Mucosa of stomach (tissue), 1 donor: Measurements from ENCODE around the gene EHMT1.
A peak's percentile ranks its signal among the peaks of the same experiment; 100 is the strongest.
"Not testable (repeated sequence)": the region's sequence is repeated elsewhere in the genome, so short reads cannot be mapped to it uniquely, and the experiment has no call there.

Experiments used
- H3K27me3 ChIP-seq: one replicate; pipeline ENCODE4 v1.7.0; 2013; ENCODE audit warnings: mild to moderate bottlenecking, low read length; ENCODE audit not compliant: control insufficient read depth, insufficient read depth
- H3K36me3 ChIP-seq: one replicate; pipeline ENCODE4 v1.7.0; 2013; ENCODE audit warnings: low read length; ENCODE audit not compliant: control insufficient read depth, insufficient read depth
- H3K4me1 ChIP-seq: one replicate; pipeline ENCODE4 v1.7.0; 2013; ENCODE audit warnings: mild to moderate bottlenecking, low read length; ENCODE audit not compliant: control insufficient read depth, insufficient read depth
- H3K4me3 ChIP-seq: one replicate; pipeline ENCODE4 v1.7.0; 2013; ENCODE audit warnings: low read length
- H3K9ac ChIP-seq: one replicate; pipeline ENCODE4 v1.7.0; 2013; ENCODE audit warnings: mild to moderate bottlenecking, low read length, moderate library complexity
- H3K9me3 ChIP-seq: one replicate; pipeline ENCODE4 v1.7.0; 2013; ENCODE audit warnings: mild to moderate bottlenecking, low read length, moderate library complexity; ENCODE audit not compliant: control insufficient read depth
- donor health status: Pancreatic carcinoma.

Gene EHMT1

DNA sequence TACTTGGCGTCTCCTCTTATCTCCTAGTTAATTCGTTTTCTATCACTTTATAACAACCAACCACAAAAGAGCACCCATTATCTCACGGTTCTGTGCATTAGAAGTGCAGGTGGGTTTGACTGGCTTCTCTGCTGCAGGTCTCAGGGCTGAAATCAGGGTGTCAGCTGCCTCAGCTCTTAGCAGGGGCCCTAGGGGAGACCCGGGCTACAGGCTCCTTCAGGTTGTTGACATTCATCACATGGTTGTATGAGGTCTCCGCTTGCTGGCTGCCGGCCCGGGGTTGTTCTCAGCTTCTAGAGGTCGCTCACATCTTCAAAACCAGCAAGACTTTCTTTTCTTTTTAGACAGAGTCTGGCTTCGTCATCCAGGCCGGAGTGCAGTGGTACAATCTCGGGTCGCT is 25.6 kb upstream of the EHMT1 start:
- no peaks in the 10 kb centered on the region for H3K36me3 ChIP-seq
- H3K9ac ChIP-seq: no peak overlapping the region
- H3K27me3 ChIP-seq: no peaks in the 10 kb centered on the region
- no peaks in the 10 kb centered on the region for H3K9me3 ChIP-seq
- no peak overlapping the region for H3K4me3 ChIP-seq
- peaks cover 31% of the 10 kb centered on the region for H3K4me1 ChIP-seq

GRCh38 chr9:137596577-137596976 is 22.2 kb upstream of the EHMT1 start:
- H3K9ac ChIP-seq, H3K4me3 ChIP-seq, H3K36me3 ChIP-seq, H3K27me3 ChIP-seq, H3K9me3 ChIP-seq: not testable (repeated sequence)
- H3K4me1 ChIP-seq: peaks cover 20% of the 10 kb centered on the region

DNA sequence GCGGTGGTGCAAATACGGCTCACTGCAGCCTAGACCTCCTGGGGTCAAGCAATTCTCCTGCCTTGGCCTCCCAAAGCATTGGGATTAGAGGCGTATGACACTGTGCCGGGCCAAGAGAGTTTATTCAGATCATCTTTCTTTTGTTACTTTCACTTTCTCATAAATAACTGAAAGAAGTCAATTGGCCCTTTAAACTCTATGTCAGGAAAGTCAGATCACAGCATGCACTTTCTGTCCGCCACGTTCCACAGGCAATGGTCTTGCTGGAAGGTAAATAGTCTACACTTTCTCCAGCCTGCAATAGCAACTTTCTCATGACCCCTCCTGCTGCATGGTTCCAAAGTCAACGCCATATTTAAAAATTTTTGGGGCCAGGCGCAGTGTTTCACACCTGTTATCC is 19.9 kb upstream of the EHMT1 start:
- Histone ChIP-seq H3K36me3 (no peaks in the 10 kb centered on the region), H3K4me1 (peaks cover 3% of the 10 kb centered on the region), H3K4me3 (no peak overlapping the region), H3K9me3 (no peaks in the 10 kb centered on the region), H3K27me3 (no peaks in the 10 kb centered on the region), H3K9ac (no peak overlapping the region)

- Histone ChIP-seq H3K27me3 (no peaks in the 10 kb centered on the region), H3K4me3 (no peak overlapping the region), H3K36me3 (no peaks in the 10 kb centered on the region), H3K9ac (no peak overlapping the region), H3K4me1 (peaks cover 16% of the 10 kb centered on the region), H3K9me3 (no peaks in the 10 kb centered on the region)
Measured at GRCh38 chr9:137602661-137603060, 16.1 kb upstream of the EHMT1 start.

GRCh38 chr9:137603879-137604278 is 14.9 kb upstream of the EHMT1 start:
- peaks cover 3% of the 10 kb centered on the region for H3K36me3 ChIP-seq
- no peaks in the 10 kb centered on the region for H3K9me3 ChIP-seq
- H3K27me3 ChIP-seq: no peaks in the 10 kb centered on the region
- H3K9ac ChIP-seq: no peak overlapping the region
- peaks cover 22% of the 10 kb centered on the region for H3K4me1 ChIP-seq
- H3K4me3 ChIP-seq: no peak overlapping the region

- H3K4me1 ChIP-seq: peaks cover 22% of the 10 kb centered on the region
- H3K4me3 ChIP-seq: no peak overlapping the region
- peaks cover 3% of the 10 kb centered on the region for H3K36me3 ChIP-seq
- H3K27me3 ChIP-seq: no peaks in the 10 kb centered on the region
- no peak overlapping the region for H3K9ac ChIP-seq
- no peaks in the 10 kb centered on the region for H3K9me3 ChIP-seq
Measured at GRCh38 chr9:137604345-137605086, 14.3 kb upstream of the EHMT1 start.

GRCh38 chr9:137605121-137606004 is 13.4 kb upstream of the EHMT1 start, which contains the start of gene ARRDC1:
TSS of gene ARRDC1 (plus strand) at chr9:137605686. CDS start at chr9:137605718, 32 bp downstream.
- Histone ChIP-seq H3K4me1 (peaks cover 22% of the 10 kb centered on the region), H3K27me3 (no peaks in the 10 kb centered on the region), H3K9me3 (no peaks in the 10 kb centered on the region), H3K4me3 (peak within 1 kb of the TSS; percentile 75), H3K9ac (peak within 1 kb of the TSS; percentile 80), H3K36me3 (peaks cover 3% of the 10 kb centered on the region)

- Histone ChIP-seq H3K4me1 (peaks cover 27% of the 10 kb centered on the region), H3K27me3 (no peaks in the 10 kb centered on the region), H3K9ac (peak overlapping the region; percentile 80), H3K4me3 (peak overlapping the region; percentile 75), H3K9me3 (no peaks in the 10 kb centered on the region), H3K36me3 (peaks cover 3% of the 10 kb centered on the region)
Measured at GRCh38 chr9:137606005-137606621, 12.7 kb upstream of the EHMT1 start.

- H3K9ac ChIP-seq: peak overlapping the region; percentile 80
Measured at GRCh38 chr9:137606734-137607138, 12.1 kb upstream of the EHMT1 start.

DNA sequence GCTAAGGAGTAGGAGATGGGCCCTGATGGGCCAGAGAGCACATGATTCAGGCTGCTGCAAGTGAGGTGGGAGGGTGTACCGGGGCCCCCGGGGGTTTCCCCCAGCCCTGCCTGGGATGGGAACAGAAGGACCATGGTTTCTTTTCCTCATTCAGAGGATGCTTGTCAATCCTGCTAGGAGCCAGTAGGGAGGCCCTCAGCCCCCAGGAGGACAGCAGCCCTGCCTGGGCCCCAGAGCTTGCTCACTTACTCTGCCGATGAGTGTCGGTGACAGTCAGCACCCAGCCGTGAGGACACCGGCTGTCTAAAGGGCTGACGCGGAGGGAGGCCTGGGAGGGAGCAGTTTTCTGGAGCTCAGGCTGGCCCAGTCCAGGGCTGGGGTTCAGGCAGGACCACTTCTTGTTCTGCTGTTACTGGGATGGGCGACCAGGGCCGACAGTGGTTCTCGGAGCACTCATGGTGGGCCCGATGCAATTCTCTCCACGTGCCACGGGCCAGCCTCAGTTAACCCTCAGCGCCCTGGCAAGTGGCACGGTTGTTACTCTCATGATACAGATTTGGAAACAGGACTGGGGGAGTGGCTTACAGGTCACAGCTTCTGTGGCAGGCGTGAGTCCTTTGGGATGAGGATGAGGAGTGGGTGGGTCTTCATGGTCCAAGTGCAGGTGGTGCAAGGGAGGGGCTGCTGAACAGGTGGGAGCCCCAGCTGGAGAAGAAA is 11.5 kb upstream of the EHMT1 start:
- peaks cover 3% of the 10 kb centered on the region for H3K36me3 ChIP-seq
- H3K27me3 ChIP-seq: no peaks in the 10 kb centered on the region
- H3K9ac ChIP-seq: peak overlapping the region; percentile 80
- peaks cover 39% of the 10 kb centered on the region for H3K4me1 ChIP-seq
- H3K4me3 ChIP-seq: peak overlapping the region; percentile 75
- no peaks in the 10 kb centered on the region for H3K9me3 ChIP-seq

More at GRCh38 chr9:137606734-137607138, 12.1 kb upstream of the EHMT1 start:
- H3K4me1 ChIP-seq: peaks cover 33% of the 10 kb centered on the region
- H3K4me3 ChIP-seq: peak overlapping the region; percentile 75
- no peaks in the 10 kb centered on the region for H3K9me3 ChIP-seq
- no peaks in the 10 kb centered on the region for H3K27me3 ChIP-seq
- peaks cover 3% of the 10 kb centered on the region for H3K36me3 ChIP-seq

GRCh38 chr9:137610944-137611343 is 7.9 kb upstream of the EHMT1 start:
- Histone ChIP-seq H3K9ac (peak overlapping the region; percentile 68), H3K27me3 (no peaks in the 10 kb centered on the region), H3K9me3 (no peaks in the 10 kb centered on the region), H3K36me3 (peaks cover 3% of the 10 kb centered on the region), H3K4me1 (peaks cover 52% of the 10 kb centered on the region), H3K4me3 (no peak overlapping the region)
